Neural progenitor cell (in vitro differentiated cells): ENCODE measurements around the gene MIER2. TPM values are rescaled to one million over a fixed set of nuclear protein-coding genes. Genes with fewer than 3 reads are reported as not detected.

Experiments used
- DNase-seq: peaks from one replicate; pipeline ENCODE4 v3.0.0-alpha.2; 2016; ENCODE audit warnings: low spot score
- H2AFZ ChIP-seq: fragments of 200-600 bp; sonication (generic); replicated peaks from 2 replicates; pipeline ENCODE4 v1.6.1; 2016; ENCODE audit warnings: antibody characterized with exemption
- H3F3A ChIP-seq: fragments of 200-600 bp; sonication (generic); 2 replicates; pipeline ENCODE4 v1.6.1; 2016; ENCODE audit warnings: antibody characterized with exemption, low read depth
- H3K27ac ChIP-seq: fragments of 200-600 bp; sonication (generic); 2 replicates; pipeline ENCODE4 v1.5.1; 2016; ENCODE audit warnings: mild to moderate bottlenecking
- H3K27me3 ChIP-seq: fragments of 200-600 bp; sonication (generic); 2 replicates; pipeline ENCODE4 v1.6.1; 2016; ENCODE audit warnings: mild to moderate bottlenecking, moderate library complexity
- H3K36me3 ChIP-seq: fragments of 200-600 bp; sonication (generic); 2 replicates; pipeline ENCODE4 v1.5.1; 2016
- H3K4me1 ChIP-seq: fragments of 200-600 bp; sonication (generic); 2 replicates; pipeline ENCODE4 v1.6.1; 2016; ENCODE audit warnings: mixed run types
- H3K4me2 ChIP-seq: fragments of 200-600 bp; sonication (generic); 2 replicates; pipeline ENCODE4 v1.6.1; 2016
- H3K4me3 ChIP-seq: fragments of 200-600 bp; sonication (generic); 2 replicates; pipeline ENCODE4 v1.5.1; 2016
- H3K79me2 ChIP-seq: fragments of 200-600 bp; sonication (generic); 2 replicates; pipeline ENCODE4 v1.6.1; 2016; ENCODE audit warnings: low read depth
- H3K9ac ChIP-seq: fragments of 200-600 bp; sonication (generic); 2 replicates; pipeline ENCODE4 v1.6.1; 2016
- H3K9me3 ChIP-seq: fragments of 200-600 bp; sonication (generic); 2 replicates; pipeline ENCODE4 v1.5.1; 2016; ENCODE audit warnings: low read depth
- H4K20me1 ChIP-seq: fragments of 200-600 bp; sonication (generic); 2 replicates; pipeline ENCODE4 v1.6.1; 2016; ENCODE audit warnings: low read depth
- H3K27ac Mint-ChIP-seq: 3 replicates; pipeline ENCODE4 v1.8.0; 2021; ENCODE audit warnings: mixed read lengths
- H3K27me3 Mint-ChIP-seq: 2 replicates; pipeline ENCODE4 v1.8.0; 2022; ENCODE audit warnings: low read depth, mild to moderate bottlenecking, inconsistent platforms, moderate library complexity, mixed read lengths; ENCODE audit not compliant: insufficient read depth
- H3K36me3 Mint-ChIP-seq: 3 replicates; pipeline ENCODE4 v1.8.0; 2021; ENCODE audit warnings: mixed read lengths
- H3K4me1 Mint-ChIP-seq: 3 replicates; pipeline ENCODE4 v1.8.0; 2021; ENCODE audit warnings: mixed read lengths
- H3K4me3 Mint-ChIP-seq: 3 replicates; pipeline ENCODE4 v1.8.0; 2021; ENCODE audit warnings: mild to moderate bottlenecking, moderate library complexity, mixed read lengths
- H3K9me3 Mint-ChIP-seq: 3 replicates; pipeline ENCODE4 v1.8.0; 2020; ENCODE audit warnings: mixed read lengths
- CTCF ChIP-seq: fragments of 200-600 bp; sonication (generic); IDR thresholded peaks from 2 replicates; pipeline ENCODE4 v1.5.1; 2017; ENCODE audit warnings: antibody characterized with exemption, mild to moderate bottlenecking
- EZH2 ChIP-seq: fragments of 200-600 bp; sonication (generic); IDR thresholded peaks from 2 replicates; pipeline ENCODE4 v1.6.1; 2017; ENCODE audit warnings: antibody characterized with exemption, mild to moderate bottlenecking, moderate library complexity
- EZH2phosphoT487 ChIP-seq: fragments of 200-600 bp; sonication (generic); IDR thresholded peaks from 2 replicates; pipeline ENCODE4 v1.6.1; 2017; ENCODE audit warnings: antibody characterized with exemption
- total RNA-seq: library from RNA; depleted of rRNA; stranded (reverse); fragments of >200 nt; gene quantifications from 2 replicates; pipeline ENCODE4 v1.2.3, GENCODE V29; 2015; ENCODE audit warnings: low replicate concordance

MIER2 gene
- total RNA-seq, 1 donor from 2014 or later: 12.9 TPM

- Histone ChIP-seq H3K9me3 (no peaks in the 10 kb centered on the region), H3K36me3 (no peaks in the 10 kb centered on the region), H3K27me3 (peaks cover 50% of the 10 kb centered on the region), H3K4me3 (no peak overlapping the region), H2AFZ (no peak overlapping the region), H3F3A (peaks cover 13% of the 10 kb centered on the region), H3K9ac (no peak overlapping the region), H3K27ac (no peak overlapping the region), H3K79me2 (no peaks in the 10 kb centered on the region), H3K4me1 (peaks cover 10% of the 10 kb centered on the region), H3K4me2 (no peak overlapping the region), H4K20me1 (peaks cover 39% of the 10 kb centered on the region)
- no peak overlapping the region for H3K27ac Mint-ChIP-seq
- H3K4me1 Mint-ChIP-seq: peaks cover 23% of the 10 kb centered on the region
- H3K27me3 Mint-ChIP-seq: peaks cover 33% of the 10 kb centered on the region
- TF ChIP-seq CTCF (no peak), EZH2phosphoT487 (no peak), EZH2 (no peak)
- no peaks in the 10 kb centered on the region for H3K36me3 Mint-ChIP-seq
- DNase-seq: no peak
- H3K9me3 Mint-ChIP-seq: no peaks in the 10 kb centered on the region
- H3K4me3 Mint-ChIP-seq: no peak overlapping the region
Measured at GRCh38 chr19:275958-276646, 68.5 kb downstream of the MIER2 start.

- Histone ChIP-seq H2AFZ (no peak overlapping the region), H3K36me3 (no peaks in the 10 kb centered on the region), H3K4me1 (no peaks in the 10 kb centered on the region), H3K9ac (no peak overlapping the region), H3K9me3 (no peaks in the 10 kb centered on the region), H3K79me2 (no peaks in the 10 kb centered on the region), H3K4me2 (no peak overlapping the region), H3F3A (peaks cover 5% of the 10 kb centered on the region), H3K27ac (no peak overlapping the region), H3K4me3 (no peak overlapping the region), H3K27me3 (peaks cover 47% of the 10 kb centered on the region), H4K20me1 (peaks cover 28% of the 10 kb centered on the region)
- DNase-seq: no peak
- H3K36me3 Mint-ChIP-seq: no peaks in the 10 kb centered on the region
- H3K9me3 Mint-ChIP-seq: no peaks in the 10 kb centered on the region
- no peak for TF ChIP-seq CTCF
- no peak for TF ChIP-seq EZH2
- TF ChIP-seq EZH2phosphoT487: no peak
- H3K4me1 Mint-ChIP-seq: peaks cover 15% of the 10 kb centered on the region
- H3K4me3 Mint-ChIP-seq: no peak overlapping the region
- peaks cover 31% of the 10 kb centered on the region for H3K27me3 Mint-ChIP-seq
- no peak overlapping the region for H3K27ac Mint-ChIP-seq
Measured at GRCh38 chr19:275000-275399, 69.6 kb downstream of the MIER2 start.

DNA sequence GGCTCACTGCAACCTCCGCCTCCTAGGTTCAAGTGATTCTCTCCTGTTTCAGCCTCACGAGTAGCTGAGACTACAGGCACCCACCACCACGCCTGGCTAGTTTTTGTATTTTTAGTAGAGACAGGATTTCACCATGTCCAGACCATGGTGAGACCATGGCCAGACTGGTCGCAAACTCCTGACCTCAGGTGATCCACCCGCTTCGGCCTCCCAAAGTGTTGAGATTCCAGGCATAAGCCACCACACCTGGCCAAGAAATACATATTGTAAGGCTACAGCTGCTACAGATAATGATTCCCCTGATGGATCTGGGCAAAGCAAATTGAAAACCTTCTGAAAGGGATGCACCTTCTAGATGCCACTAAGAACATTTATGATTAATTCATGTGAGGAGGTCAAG lies 71.2 kb downstream of the MIER2 start:
- Histone ChIP-seq H3K36me3 (no peaks in the 10 kb centered on the region), H3K4me1 (no peaks in the 10 kb centered on the region), H3K4me2 (no peak overlapping the region), H3K9me3 (no peaks in the 10 kb centered on the region), H3K27ac (no peak overlapping the region), H3F3A (peaks cover 3% of the 10 kb centered on the region), H3K79me2 (no peaks in the 10 kb centered on the region), H3K4me3 (no peak overlapping the region), H4K20me1 (peaks cover 14% of the 10 kb centered on the region), H2AFZ (no peak overlapping the region), H3K27me3 (peaks cover 37% of the 10 kb centered on the region), H3K9ac (no peak overlapping the region)
- Mint-ChIP-seq H3K36me3 (no peaks in the 10 kb centered on the region), H3K27ac (no peak overlapping the region), H3K4me1 (peaks cover 9% of the 10 kb centered on the region), H3K4me3 (no peak overlapping the region), H3K27me3 (peaks cover 23% of the 10 kb centered on the region), H3K9me3 (no peaks in the 10 kb centered on the region)
- no peak for DNase-seq
- TF ChIP-seq EZH2 (no peak), EZH2phosphoT487 (no peak), CTCF (no peak)
